GM12864 (cell line): ENCODE measurements around the gene ASH1L.

Experiments used
- DNase-seq: peaks from one replicate; pipeline ENCODE4 v3.0.0-alpha.2; 2011; ENCODE audit warnings: low read depth
- H3K4me3 ChIP-seq: 2 replicates; pipeline ENCODE4 v1.5.1; 2011; ENCODE audit warnings: mild to moderate bottlenecking, low read depth, low read length, control low read depth
- CTCF ChIP-seq: IDR thresholded peaks from 2 replicates; pipeline ENCODE4 v1.5.1; 2011; ENCODE audit warnings: low read depth, mild to moderate bottlenecking, moderate library complexity, low read length, control low read depth, inconsistent platforms; ENCODE audit errors: missing control alignments

Gene ASH1L

DNA sequence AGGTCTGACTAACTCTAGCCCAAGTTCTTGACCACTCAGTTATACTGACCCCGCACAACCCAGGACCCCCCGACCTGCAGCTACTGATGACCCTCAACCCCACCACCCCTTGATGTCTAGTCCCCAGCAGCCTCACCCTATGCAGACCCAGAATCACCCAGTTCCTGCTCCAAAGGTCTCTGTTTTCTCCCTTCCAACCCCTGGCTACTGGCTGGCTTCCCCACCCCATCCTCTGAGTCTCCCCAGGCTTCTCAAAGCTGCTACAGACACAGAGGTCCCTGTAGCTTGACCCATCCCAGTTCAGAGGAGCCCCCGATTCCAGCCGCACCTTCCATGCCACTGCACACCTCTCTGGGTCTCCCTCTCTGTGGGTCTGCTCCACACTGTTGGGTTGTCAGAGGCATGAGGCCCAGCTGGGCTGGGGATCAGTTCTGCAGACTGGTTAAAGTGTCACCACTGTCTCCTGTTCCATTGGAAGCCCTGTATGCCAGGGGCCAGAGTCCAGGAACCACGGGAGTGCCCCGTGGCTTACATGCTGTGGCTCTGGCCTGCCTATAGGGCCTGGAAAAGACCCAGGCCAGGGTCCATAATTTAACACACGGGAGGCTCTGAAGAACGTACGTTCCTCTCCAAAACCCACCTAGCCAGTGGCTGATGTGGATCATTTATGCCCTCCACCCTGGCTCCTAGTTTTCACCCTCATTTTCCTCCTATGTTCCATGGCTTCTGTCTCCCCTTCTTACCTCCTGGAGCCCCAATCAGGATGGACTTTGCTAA lies 261.9 kb downstream of the ASH1L start:
- no peak for TF ChIP-seq CTCF
- no peak for DNase-seq
- H3K4me3 ChIP-seq: no peak overlapping the region

GRCh38 chr1:155300024-155300423 lies 262.6 kb downstream of the ASH1L start:
- H3K4me3 ChIP-seq: no peak overlapping the region
- no peak for DNase-seq
- no peak for TF ChIP-seq CTCF

GRCh38 chr1:155297384-155297783 lies 265.2 kb downstream of the ASH1L start:
- H3K4me3 ChIP-seq: no peak overlapping the region
- DNase-seq: no peak
- no peak for TF ChIP-seq CTCF

GRCh38 chr1:155296661-155297060 lies 265.9 kb downstream of the ASH1L start:
- no peak for TF ChIP-seq CTCF
- H3K4me3 ChIP-seq: no peak overlapping the region
- no peak for DNase-seq

- no peak for TF ChIP-seq CTCF
- no peak for DNase-seq
- no peak overlapping the region for H3K4me3 ChIP-seq
Observed at GRCh38 chr1:155295942-155296267, 266.7 kb downstream of the ASH1L start.

- TF ChIP-seq CTCF: no peak
- DNase-seq: no peak
- no peak overlapping the region for H3K4me3 ChIP-seq
Observed at GRCh38 chr1:155295183-155295941, 267.2 kb downstream of the ASH1L start.

DNA sequence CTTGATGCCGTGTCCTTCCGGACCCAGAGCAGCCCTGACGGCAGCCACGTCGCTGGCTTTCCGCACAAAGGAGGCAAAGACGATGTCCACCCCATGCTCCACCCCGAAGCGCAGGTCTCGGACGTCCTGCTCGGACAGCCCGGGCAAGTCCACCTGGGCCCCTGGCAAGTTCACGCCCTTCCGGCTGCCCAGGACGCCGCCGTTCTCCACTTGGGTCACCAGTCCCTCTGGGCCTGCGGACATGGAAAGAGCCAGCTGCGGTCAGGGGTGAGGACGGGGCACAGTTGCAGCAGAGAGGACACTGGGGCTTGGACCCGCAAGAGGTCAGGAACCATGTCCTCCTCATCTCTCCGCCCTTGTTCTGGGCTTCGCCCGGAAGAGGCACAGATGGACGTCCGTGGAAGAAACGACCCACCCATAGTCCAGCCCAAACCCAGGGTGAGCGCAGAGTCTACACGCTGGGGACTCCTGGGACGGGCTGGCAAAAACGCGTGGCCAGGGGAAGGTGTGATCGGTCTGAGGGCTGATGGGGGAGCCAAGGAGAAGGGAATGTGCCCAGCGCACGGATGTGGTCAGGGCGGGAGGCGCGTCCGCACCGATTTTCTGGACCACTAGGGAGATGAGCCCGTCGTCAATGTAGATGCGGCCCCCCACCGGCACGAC lies 268.0 kb downstream of the ASH1L start:
- TF ChIP-seq CTCF: no peak
- no peak for DNase-seq
- no peak overlapping the region for H3K4me3 ChIP-seq
